T-helper 17 cell (primary cell): ENCODE data around the gene SLC44A3. TPM values are rescaled to one million over a fixed set of nuclear protein-coding genes. Genes with fewer than 3 reads are reported as not detected.

Source experiments
- ATAC-seq: fragments of 150-1000 bp; cut with Tn5 transposase; 2 replicates; pipeline ENCODE4 v1.10.0; 2021; ENCODE audit warnings: mild to moderate bottlenecking, moderate library complexity
- DNase-seq, 3 donors: peaks; one replicate each; pipeline versions ENCODE4 v3.0.0 to v3.0.0-alpha.2; 2020 to 2021
- H3K9me3 ChIP-seq: one replicate; pipeline ENCODE4 v1.7.0; 2013; ENCODE audit warnings: low read length, mild to moderate bottlenecking; ENCODE audit not compliant: control insufficient read depth, poor library complexity, severe bottlenecking
- H3K27ac Mint-ChIP-seq: one replicate; pipeline ENCODE4 v1.8.0; 2022; ENCODE audit warnings: mild to moderate bottlenecking, moderate library complexity, mixed read lengths
- H3K27me3 Mint-ChIP-seq: one replicate; pipeline ENCODE4 v1.8.0; 2022; ENCODE audit warnings: mixed read lengths
- H3K36me3 Mint-ChIP-seq: one replicate; pipeline ENCODE4 v1.8.0; 2022; ENCODE audit warnings: low read depth, mixed read lengths
- H3K4me1 Mint-ChIP-seq: one replicate; pipeline ENCODE4 v1.8.0; 2022; ENCODE audit warnings: mild to moderate bottlenecking, mixed read lengths
- H3K4me3 Mint-ChIP-seq: one replicate; pipeline ENCODE4 v1.8.0; 2022; ENCODE audit warnings: mild to moderate bottlenecking, moderate library complexity, mixed read lengths
- total RNA-seq, 4 donors: library from RNA in 2 of 4; stranded (reverse) in 2 of 4; gene quantifications; one replicate each; pipeline ENCODE4 v1.2.3 and lab custom pipeline; 2022 to 2026

The SLC44A3 gene
- total RNA-seq, 2 donors from 2014 or later = 0.68 to 2.1 TPM

GRCh38 chr1:94792473-94793295, 27.5 kb upstream of the SLC44A3 start:
- Mint-ChIP-seq H3K4me3 (no peak overlapping the region), H3K36me3 (no peaks in the 10 kb centered on the region), H3K4me1 (peaks cover 5% of the 10 kb centered on the region), H3K27me3 (peaks cover 9% of the 10 kb centered on the region), H3K27ac (peak overlapping the region; percentile 49)
- ATAC-seq (peak; percentile 61), DNase-seq (no peak)
- no peaks in the 10 kb centered on the region for H3K9me3 ChIP-seq

GRCh38 chr1:94793296-94793656, 26.9 kb upstream of the SLC44A3 start:
- peaks cover 5% of the 10 kb centered on the region for H3K4me1 Mint-ChIP-seq
- H3K9me3 ChIP-seq = no peaks in the 10 kb centered on the region
- no peak for ATAC-seq
- no peaks in the 10 kb centered on the region for H3K36me3 Mint-ChIP-seq
- H3K4me3 Mint-ChIP-seq = no peak overlapping the region
- no peak for DNase-seq
- peaks cover 9% of the 10 kb centered on the region for H3K27me3 Mint-ChIP-seq
- H3K27ac Mint-ChIP-seq = no peak overlapping the region

- Mint-ChIP-seq H3K4me1 (peaks cover 2% of the 10 kb centered on the region), H3K27me3 (no peaks in the 10 kb centered on the region), H3K27ac (no peak overlapping the region), H3K36me3 (no peaks in the 10 kb centered on the region), H3K4me3 (no peak overlapping the region)
- H3K9me3 ChIP-seq = no peaks in the 10 kb centered on the region
- no peak for DNase-seq
- no peak for ATAC-seq
These were observed 24.7 kb upstream of the SLC44A3 start for GRCh38 chr1:94795434-94795833.

GRCh38 chr1:94796266-94796665, 23.9 kb upstream of the SLC44A3 start:
- Mint-ChIP-seq H3K27ac (no peak overlapping the region), H3K4me3 (no peak overlapping the region), H3K4me1 (peaks cover 2% of the 10 kb centered on the region), H3K27me3 (no peaks in the 10 kb centered on the region), H3K36me3 (no peaks in the 10 kb centered on the region)
- DNase-seq (no peak), ATAC-seq (no peak)
- H3K9me3 ChIP-seq = no peaks in the 10 kb centered on the region

GRCh38 chr1:94797291-94797690, 22.9 kb upstream of the SLC44A3 start:
- H3K9me3 ChIP-seq = no peaks in the 10 kb centered on the region
- ATAC-seq (no peak), DNase-seq (no peak)
- Mint-ChIP-seq H3K36me3 (no peaks in the 10 kb centered on the region), H3K27me3 (no peaks in the 10 kb centered on the region), H3K27ac (no peak overlapping the region), H3K4me1 (peaks cover 8% of the 10 kb centered on the region), H3K4me3 (no peak overlapping the region)

- no peak for DNase-seq
- H3K4me1 Mint-ChIP-seq = peaks cover 11% of the 10 kb centered on the region
- no peak overlapping the region for H3K27ac Mint-ChIP-seq
- no peak for ATAC-seq
- H3K36me3 Mint-ChIP-seq = no peaks in the 10 kb centered on the region
- H3K27me3 Mint-ChIP-seq = no peaks in the 10 kb centered on the region
- no peaks in the 10 kb centered on the region for H3K9me3 ChIP-seq
- H3K4me3 Mint-ChIP-seq = no peak overlapping the region
These were observed 22.1 kb upstream of the SLC44A3 start for GRCh38 chr1:94798054-94798453.

GRCh38 chr1:94798462-94798861, 21.7 kb upstream of the SLC44A3 start:
- Mint-ChIP-seq H3K4me1 (peaks cover 11% of the 10 kb centered on the region), H3K27ac (no peak overlapping the region), H3K27me3 (no peaks in the 10 kb centered on the region), H3K4me3 (no peak overlapping the region), H3K36me3 (no peaks in the 10 kb centered on the region)
- H3K9me3 ChIP-seq = no peaks in the 10 kb centered on the region
- DNase-seq = no peak
- no peak for ATAC-seq

GRCh38 chr1:94799206-94799605, 21.0 kb upstream of the SLC44A3 start:
- ATAC-seq (no peak), DNase-seq (no peak)
- no peak overlapping the region for H3K27ac Mint-ChIP-seq
- H3K9me3 ChIP-seq = no peaks in the 10 kb centered on the region
- no peaks in the 10 kb centered on the region for H3K36me3 Mint-ChIP-seq
- no peak overlapping the region for H3K4me3 Mint-ChIP-seq
- H3K27me3 Mint-ChIP-seq = no peaks in the 10 kb centered on the region
- peaks cover 11% of the 10 kb centered on the region for H3K4me1 Mint-ChIP-seq

GRCh38 chr1:94801919-94802546, 18.1 kb upstream of the SLC44A3 start:
- Mint-ChIP-seq H3K27ac (no peak overlapping the region), H3K36me3 (no peaks in the 10 kb centered on the region), H3K4me3 (peak overlapping the region; percentile 73), H3K27me3 (peaks cover 13% of the 10 kb centered on the region), H3K4me1 (peaks cover 16% of the 10 kb centered on the region)
- H3K9me3 ChIP-seq = no peaks in the 10 kb centered on the region
- peak; percentile 67 for ATAC-seq
- no peak for DNase-seq

- Mint-ChIP-seq H3K27ac (no peak overlapping the region), H3K36me3 (no peaks in the 10 kb centered on the region), H3K4me1 (peaks cover 16% of the 10 kb centered on the region), H3K27me3 (peaks cover 15% of the 10 kb centered on the region), H3K4me3 (no peak overlapping the region)
- no peak for ATAC-seq
- DNase-seq = no peak
- H3K9me3 ChIP-seq = no peaks in the 10 kb centered on the region
These were observed 17.1 kb upstream of the SLC44A3 start for GRCh38 chr1:94803106-94803505.

- peak overlapping the region; percentile 37 for H3K27ac Mint-ChIP-seq
- DNase-seq (no peak), ATAC-seq (no peak)
- H3K4me3 Mint-ChIP-seq = no peak overlapping the region
- H3K27me3 Mint-ChIP-seq = peaks cover 15% of the 10 kb centered on the region
- H3K4me1 Mint-ChIP-seq = peaks cover 16% of the 10 kb centered on the region
- H3K9me3 ChIP-seq = no peaks in the 10 kb centered on the region
- H3K36me3 Mint-ChIP-seq = no peaks in the 10 kb centered on the region
These were observed 16.4 kb upstream of the SLC44A3 start for GRCh38 chr1:94803517-94804441.

- Mint-ChIP-seq H3K4me1 (peaks cover 16% of the 10 kb centered on the region), H3K4me3 (no peak overlapping the region), H3K27me3 (peaks cover 15% of the 10 kb centered on the region), H3K27ac (no peak overlapping the region), H3K36me3 (no peaks in the 10 kb centered on the region)
- H3K9me3 ChIP-seq = no peaks in the 10 kb centered on the region
- no peak for DNase-seq
- ATAC-seq = no peak
These were observed 15.7 kb upstream of the SLC44A3 start for GRCh38 chr1:94804442-94804837.

- DNase-seq (peak in 2 of 3 donors; percentile 16 to 35), ATAC-seq (peak; percentile 77)
- no peaks in the 10 kb centered on the region for H3K36me3 Mint-ChIP-seq
- peaks cover 15% of the 10 kb centered on the region for H3K27me3 Mint-ChIP-seq
- no peaks in the 10 kb centered on the region for H3K9me3 ChIP-seq
- H3K27ac Mint-ChIP-seq = no peak overlapping the region
- H3K4me3 Mint-ChIP-seq = no peak overlapping the region
- H3K4me1 Mint-ChIP-seq = peaks cover 16% of the 10 kb centered on the region
These were observed 14.2 kb upstream of the SLC44A3 start for GRCh38 chr1:94805912-94806311.
